CMK (cell line): Measurements from ENCODE around the gene PKIG.
A peak's percentile ranks its signal among the peaks of the same experiment; 100 is the strongest.
"Not testable (repeated sequence)": the region's sequence is repeated elsewhere in the genome, so short reads cannot be mapped to it uniquely, and the experiment has no call there.

Source experiments
- DNase-seq: peaks from one replicate; pipeline ENCODE4 v3.0.0-alpha.2; 2010; ENCODE audit warnings: low read depth

Gene PKIG

DNA sequence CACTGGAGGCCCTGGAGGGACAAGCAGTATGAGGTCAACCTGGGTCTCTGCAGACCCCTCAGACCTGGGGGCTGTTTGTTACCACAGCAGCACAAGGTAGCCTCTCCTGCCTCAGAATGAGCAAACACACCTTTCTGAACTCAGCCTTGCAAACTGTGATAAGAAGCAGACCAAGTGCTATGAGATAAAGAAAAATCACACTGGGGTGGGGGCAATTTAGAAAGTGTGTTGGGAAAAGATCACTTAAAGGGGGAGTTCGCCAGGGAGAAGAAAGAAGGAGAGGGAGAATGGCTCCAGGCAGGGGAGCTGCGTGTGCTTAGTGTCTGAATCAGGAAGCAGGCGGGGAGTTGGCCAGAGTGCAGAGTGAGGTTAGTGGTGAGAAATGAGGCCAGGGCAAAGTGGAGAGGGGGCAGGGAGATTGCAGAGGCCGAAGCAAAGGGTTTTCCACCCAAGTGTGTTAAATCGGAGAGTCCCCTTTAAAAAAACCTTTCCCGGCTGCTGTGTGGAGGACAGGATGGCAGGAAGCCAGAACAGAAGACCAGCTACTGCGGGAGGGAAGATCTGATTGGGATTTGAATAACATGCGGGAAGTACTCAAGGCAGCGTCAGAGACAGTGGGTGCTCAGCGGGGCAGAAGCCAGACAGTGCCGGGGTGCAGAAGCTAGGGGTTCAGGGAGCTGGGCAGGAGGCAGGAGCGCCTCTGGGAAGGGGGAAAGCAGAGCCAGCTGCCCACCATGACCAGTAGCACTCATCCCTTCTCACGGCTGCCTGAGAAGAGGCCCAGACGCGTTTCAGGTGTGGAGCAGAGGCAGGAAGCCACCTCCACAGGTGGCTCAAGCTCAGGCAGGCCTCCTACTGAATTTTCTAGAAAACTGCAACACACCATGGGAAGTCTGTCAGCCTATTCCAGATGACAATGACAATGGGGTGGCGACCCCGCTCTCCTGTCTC is 60.1 kb downstream of the PKIG start:
- peak; percentile 75 for DNase-seq

DNA sequence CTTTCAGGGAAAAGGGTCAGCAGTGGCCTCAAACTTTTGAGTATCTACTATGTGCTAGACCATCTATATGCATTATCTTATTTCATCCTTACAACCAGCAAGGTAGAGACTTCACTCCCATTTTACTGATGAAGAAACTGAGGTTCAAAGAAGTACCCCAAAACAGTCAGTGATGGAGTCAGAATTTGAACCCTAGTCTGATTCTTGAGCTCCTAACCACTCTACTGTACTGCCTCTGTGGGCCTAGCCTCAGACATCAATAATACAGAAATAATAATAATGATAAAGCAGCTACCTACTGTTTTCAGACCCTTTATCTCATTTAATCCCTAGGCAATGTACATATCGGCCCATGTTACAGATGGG is 60.8 kb downstream of the PKIG start:
- DNase-seq: no peak

DNA sequence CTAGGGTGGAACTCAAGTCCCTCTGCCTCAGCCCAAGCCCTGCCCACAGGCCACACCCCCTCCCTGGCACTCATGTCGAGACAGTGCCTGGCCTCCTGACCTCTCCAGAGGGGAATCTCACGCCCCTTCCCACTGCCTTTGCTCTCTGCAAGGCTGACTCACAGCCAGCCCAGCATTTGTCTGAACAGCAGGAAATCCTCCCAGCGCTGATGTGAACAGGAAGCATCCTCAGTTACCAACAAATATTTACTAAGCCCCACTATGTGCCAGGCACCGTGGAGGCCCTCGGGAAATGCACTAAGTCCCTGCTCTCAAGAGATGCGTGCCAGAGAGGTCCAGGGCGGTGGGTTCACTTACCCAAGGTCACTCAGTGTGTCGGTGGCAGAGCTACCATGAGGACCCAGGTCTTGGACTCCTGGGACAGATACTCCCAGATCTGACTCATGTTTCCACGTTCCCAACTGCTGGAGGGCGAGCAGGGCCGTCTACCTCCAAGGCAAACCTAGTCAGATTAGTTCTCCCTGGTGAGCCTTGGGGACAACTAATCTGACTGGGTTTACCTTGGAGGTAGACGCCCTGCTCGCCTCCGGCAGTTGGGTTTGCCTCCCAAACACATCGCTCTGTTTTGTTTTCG is 61.3 kb downstream of the PKIG start:
- no peak for DNase-seq

DNA sequence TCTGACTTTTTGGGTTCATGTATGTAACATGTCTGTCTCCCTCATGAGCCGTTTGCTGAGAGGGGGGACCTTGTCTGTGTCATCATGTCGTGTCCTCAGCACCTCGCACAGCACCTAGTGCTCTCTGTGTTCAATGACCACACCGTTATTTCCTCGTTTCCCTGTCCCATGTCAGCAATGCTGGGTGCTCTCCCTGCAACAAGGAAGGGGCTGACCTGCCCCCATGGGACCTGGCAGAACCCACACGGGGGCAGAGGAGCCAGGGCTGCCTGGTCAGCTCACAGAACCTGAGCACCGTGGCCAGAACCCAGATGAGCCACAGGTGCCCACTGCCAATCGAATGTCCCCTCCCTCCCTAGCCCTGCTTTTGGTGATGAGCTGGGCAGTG is 61.8 kb downstream of the PKIG start:
- no peak for DNase-seq

DNA sequence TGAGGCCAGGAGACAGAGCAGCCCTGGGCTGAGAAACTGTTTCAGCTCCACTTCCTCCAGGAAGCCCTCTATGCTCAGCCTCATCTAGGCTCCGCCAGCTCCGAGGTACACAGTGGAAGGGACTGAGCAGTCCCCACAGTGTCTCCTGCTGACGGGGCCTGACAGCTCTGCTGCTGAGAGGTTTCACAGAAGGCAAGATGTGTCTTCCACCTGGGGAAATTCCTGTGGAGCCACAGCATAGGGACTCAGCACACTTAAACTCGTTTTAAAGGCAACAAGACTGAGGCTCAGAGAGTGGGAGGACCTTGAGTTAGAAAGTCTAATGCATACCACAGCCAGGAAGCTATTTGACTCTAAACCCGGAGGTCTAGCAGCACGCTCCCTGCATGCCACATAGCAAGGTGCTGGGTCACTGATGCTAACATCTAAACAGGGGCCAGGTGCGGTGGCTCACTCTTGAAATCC is 62.3 kb downstream of the PKIG start:
- DNase-seq: no peak

DNA sequence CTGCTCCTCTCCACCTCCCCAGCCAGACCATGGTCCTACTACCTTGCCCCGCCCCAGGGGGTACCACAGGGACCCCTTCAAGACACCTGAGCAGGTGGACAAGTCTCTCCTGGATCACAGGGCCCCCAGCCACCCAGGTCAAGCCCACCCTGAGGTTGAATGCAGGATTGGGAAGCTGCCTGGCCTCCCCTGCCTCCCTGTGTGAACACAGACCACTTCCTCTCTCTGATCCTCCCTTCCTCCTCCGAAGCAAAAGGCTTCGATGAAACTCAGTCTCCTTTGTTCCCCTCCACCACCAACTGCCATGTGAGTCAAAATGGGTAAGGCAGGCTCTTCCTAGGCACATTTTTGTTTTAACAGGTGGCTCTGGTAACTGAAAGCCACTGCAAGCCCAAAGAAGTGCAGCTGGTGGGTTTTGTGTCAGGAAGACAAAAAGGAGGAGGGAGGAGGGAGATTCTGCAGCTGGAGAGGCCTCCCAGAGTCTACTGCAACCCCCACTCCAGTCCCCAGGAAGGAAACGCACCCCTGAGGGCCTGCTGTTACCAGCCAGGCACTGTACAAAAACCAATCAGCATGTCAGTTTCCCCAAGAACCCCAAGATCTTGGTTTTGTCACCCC is 63.8 kb downstream of the PKIG start:
- DNase-seq: no peak

DNA sequence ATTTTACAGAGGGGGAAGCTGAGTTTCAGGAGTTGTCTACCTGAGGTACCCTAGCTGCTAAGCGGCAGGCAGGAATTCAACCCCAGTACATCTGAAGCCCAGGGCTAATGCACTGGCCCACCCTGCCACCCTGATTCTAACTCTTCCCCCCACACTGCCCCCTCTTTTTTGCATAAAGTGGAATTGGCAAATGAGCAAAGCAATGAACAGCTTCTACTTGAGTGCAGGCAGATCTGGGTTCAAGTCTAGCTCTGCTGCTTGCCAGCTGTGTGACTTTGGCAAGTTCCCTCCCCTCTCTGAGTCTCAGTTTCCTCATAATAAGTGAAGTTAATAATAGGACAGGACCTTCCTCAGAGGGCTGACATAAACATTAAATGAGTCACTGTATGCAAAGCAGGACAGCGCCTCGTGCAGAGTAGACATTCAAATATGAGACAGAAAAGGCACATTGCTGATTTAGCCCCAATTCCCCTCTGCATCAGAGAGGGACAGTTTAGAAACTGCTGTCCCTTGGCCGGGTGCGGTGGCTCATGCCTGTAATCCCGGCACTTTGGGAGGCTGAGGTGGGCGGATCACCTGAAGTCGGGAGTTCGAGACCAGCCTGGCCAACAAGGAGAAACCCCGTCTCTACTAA is 64.4 kb downstream of the PKIG start:
- DNase-seq: no peak

DNA sequence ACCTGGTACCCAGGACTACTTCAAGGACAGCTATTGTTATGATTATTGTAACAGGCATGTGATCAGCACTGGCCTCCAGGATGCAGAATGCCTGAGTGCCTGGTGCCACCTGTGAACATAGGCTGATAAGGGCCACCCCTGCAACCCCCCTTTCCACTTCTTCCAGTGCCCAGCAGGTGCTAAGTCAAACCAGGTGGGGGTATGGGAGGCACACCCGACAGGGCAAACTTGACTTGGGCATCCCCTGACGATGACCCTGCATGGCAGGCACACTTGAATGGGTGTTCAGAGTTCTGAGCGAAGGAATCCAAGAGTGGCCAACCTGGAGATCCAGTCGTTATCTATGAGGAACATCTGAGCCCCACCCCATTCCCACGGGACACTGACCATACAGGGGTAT is 65.7 kb downstream of the PKIG start:
- DNase-seq: no peak

DNA sequence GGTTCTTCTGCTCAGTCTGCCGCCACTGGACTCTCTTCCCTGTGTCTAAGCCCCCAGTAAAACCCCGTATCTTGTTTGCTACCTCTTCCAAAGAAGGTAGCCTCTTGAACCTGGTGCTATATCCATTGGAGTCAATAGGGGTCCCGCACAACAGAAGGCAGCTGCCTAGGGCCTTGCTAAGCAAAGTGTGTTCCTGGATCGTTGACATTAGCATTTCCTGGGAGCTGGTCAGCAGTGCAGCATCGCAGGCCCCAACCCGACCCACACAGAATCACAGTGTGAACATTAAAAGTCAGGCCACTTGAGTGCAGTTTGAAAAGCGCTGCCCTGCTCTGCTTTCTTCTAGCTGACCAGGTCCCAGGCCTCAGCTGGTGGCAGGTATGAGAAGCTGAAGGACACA is 66.2 kb downstream of the PKIG start:
- no peak for DNase-seq

DNA sequence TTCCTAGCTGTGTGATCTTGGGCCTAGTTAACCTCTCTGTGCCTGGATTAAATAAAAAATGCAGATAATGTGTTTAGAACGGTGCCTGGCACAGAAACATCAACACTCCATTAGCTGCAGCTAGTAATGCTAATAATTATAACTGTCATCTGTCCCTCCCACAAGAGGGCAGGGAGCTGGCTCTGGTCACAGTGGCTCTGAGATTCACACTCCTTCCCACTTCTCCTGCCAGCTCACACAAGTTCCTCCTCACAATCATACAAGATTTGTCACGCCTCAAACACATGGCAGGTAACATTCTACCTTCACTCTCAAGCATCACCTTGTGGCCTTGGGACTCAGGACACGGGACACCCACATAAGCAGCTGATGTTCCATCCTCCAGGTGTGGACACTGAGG is 66.7 kb downstream of the PKIG start:
- DNase-seq: no peak

DNA sequence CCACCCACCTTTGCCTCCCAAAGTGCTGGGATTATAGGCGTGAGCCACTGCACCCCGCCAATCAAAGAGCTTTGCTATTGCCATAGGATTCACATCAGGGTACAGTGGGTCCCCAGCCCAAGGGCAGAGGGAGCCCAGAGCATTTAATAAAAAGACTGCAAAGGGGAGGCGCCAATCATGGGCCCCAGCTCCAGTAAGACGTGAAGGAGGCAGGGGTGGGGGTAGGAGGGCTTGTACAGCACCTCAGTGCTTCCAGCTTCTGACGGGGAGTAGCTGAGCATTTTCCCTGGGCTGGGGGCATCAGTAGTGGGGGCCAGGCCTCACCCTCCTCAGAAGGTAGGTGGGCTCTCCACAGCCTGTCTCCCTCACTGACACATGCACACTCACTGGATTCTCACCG is 67.6 kb downstream of the PKIG start:
- no peak for DNase-seq

DNA sequence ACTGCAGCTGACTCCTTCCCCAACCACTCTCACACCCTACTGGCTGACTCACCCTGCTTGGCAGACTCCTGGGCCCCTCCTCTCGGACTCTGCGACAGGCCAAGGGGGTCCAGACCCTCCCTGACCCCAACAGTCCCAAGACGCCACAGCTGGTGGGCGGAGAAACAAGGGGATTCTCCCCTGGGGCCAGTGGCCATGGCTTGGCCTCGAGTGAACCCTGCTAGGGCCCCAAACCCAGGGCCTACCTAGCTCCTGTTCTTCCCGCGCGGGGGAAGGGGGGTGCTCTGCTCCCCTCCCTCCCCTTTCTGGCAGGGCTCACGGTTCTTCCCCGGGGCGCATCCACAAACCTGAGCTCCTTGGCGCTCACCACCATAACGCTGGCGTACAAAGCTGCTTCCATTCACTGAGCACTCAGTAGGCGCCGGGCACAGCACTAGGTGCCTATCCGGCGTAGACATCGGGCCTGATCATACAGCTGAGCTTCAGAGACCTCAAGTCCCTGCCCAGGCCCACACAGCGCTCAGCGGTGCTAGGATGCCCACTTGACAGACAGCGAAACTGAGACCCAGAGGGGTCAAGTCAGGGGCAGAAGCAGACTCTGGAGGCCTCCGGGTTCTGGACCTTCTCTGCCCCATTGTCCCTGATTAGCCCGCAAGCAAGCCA is 68.5 kb downstream of the PKIG start:
- no peak for DNase-seq

DNA sequence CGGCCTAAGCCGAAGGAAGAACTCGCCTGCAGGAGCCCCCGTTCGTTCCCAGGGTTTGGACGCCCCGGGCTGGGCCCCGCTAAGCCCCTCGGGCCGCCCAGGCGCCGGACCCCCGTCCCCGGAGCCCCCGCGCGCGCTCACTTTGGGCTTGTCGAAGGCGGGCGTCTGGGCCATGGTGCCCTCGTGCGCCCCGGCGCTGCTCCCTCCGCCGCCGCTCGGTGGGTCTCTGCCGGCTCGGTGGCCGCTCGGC is 69.0 kb downstream of the PKIG start:
- DNase-seq: no peak

DNA sequence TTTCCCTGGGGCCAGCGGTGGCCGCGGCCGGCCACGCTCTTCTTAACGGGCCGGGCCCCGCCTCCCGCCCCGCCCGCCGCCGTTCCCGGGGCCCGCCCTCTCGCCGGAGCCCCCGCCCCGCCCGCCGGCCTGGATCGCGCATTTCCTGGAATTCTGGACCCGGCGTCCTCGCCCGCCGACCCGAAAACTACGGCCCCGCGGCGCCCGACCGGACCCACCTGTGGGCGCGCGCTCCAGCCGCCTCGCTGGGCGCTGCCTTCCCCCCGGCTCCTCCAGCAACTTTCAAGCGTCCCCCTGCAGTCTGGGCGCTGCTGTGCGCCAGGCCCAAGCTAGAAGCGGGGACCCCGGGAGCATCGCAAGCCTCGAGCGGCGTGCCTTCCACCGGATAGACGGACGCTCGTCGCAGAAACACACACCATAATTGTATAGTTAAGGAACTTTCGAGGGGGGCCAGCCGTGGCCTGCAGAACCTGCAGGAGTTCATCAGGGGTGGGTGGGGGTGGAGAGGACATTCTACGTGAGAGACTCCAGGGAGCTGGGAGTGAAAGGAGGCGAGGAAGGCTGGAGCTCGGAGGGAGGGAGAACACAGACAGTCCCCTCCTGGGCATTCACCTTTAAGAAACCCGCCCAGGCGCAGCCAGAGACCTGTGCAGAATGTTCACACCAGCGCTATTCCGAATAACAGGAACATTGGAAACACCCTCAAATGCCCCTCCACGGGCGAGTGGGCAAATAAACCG is 69.5 kb downstream of the PKIG start, which contains the start of gene ADA:
Gene ADA, minus strand, starts transcription at position 16 of the 740 bp plus-strand sequence. CDS start 92 bp downstream, outside the sequence.
- DNase-seq: no peak

DNA sequence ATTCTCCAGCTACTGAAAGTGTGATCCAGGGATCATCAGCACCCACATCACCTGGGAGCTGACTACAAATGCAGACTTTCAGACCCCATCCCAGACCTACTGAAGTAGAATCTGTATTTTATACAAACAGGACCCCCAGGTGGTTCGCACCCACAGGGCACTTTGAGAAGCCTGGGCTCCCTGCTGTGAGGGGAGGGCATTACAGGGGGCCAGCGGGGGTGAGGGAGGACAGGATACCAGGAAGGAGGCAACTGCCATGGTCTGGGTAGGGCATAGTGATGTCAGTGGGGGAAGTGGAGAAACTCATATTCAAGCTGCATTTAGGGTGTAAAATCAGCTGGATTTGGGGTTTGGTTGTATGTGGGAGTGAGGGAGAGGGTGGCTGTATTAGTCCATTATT is 71.2 kb downstream of the PKIG start:
- no peak for DNase-seq

DNA sequence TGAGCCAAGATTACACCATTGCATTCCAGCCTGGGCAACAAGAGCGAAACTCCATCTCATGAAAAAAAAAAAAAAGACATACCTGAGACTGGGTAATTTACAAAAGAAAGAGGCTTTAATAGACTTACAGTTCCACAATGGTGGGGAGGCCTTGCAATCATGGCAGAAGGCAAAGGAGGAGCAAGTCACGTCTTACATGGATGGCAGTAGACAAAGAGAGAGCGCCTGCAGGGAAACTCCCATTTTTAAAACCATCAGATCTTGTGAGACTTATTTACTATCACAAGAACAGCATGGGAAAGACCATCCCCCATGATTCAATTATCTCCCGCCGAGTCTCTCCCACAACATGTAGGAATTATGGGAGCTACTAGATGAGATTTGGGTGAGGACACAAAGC is 71.8 kb downstream of the PKIG start:
- not testable (repeated sequence) for DNase-seq

DNA sequence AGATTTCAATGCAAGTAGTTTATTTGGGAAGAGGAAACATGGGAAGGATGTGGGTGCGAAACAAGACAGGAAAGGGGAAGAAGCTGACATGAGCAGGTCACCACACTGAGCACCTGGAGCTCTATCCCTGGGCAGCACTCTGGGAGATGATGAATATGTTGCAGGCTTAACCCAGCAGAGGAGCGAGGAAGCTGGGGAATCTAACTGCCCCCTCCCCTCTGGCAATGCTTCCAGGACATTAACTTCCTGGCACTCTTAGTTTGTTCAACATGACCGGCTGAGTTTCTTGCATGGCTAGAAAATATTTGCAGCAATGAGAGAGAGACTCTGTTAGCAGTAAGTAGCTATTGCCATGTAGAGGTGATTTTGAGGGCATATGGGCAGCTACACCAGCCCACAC is 74.1 kb downstream of the PKIG start:
- no peak for DNase-seq

DNA sequence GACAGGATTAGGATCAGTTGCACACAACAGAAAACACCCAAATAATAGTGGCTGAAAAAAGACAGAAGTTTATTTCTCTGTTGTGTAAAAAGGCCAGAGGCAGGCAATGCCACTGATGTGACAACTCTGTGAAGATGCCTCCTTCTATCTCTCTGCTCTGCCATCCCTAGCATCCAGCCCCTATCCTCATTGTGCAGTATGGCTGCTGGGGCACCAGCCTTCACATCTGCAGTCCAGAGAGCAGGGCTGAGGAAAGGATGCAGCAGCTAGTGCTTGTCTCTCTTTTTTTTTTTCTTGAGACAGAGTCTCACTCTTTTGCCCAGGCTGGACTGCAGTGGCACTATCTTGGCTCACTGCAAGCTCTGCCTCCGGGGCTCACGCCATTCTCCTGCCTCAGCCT is 75.5 kb downstream of the PKIG start:
- DNase-seq: no peak

DNA sequence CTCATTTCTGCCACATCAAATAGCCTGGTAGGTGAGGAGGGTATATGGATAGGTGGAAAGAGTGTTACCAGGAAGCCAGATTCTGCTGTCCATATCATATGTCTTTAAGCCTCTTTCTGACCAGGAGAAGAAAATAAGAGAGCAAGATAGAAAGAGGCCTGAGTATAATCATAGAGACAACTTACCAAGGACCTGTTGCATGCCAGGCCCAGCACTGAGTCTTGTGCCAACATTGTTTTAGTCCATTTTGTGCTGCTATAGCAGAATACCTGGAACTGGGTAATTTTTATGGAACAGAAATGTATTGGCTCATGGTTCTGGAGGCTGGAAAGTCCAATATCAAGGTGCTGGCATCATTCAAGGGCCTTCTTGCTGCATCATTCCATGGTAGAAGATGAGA is 76.4 kb downstream of the PKIG start:
- no peak for DNase-seq

DNA sequence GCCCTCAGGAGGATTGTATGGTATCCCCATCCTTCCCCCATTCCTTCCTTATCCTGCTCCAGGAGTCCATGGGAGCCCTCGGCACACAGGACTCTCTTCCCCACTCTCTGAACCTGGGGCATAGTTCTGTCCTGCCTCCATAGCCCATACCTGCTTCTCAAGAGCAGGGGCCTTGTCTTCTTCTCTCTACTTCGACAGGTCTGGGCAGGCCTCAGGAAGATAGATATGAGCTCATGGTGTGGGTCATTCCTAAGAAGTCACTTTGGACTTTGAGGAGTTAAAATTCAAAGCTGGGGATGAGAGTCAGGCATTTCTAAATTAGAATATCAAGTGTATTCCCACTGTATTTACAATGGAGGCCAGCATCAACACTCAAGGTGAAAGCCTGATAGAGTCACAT is 77.6 kb downstream of the PKIG start:
- no peak for DNase-seq

DNA sequence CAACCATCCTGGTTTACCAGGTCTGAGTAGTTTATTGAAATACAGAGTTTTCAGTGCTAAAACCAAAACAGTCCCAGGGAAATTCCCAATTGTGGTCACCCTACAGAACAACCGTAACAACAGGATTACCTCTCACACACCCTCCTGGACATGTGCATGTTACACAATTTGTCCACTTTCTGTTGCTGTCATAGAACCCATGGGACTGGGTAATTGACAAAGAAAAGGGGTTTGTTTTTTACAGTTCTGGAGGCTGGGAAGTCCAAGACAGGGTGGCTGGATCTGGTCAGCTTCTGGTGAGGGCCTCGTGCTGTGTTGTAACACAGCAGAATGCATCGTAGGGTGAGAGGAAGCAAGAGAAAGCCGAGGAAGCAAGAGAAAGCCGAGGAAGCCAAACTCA is 78.2 kb downstream of the PKIG start:
- no peak for DNase-seq

DNA sequence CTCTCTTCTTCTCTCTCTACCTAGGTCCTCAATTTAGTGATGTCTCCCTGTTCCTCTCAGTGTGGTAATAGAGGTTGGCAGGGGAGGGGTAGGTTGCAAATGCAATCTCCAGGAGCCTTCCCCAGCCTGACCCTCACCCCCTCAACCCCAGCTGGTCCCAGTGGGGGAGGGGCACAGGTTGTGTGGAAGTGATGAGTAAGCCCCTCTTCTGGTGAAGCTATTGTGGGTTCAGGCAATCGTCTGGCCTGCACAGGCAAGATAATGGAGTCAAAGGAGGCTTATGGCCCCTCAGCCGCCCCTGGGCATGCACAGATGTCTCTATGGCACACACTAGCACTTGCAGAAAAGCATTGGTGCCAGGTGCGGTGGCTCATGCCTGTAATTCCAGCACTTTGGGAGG is 79.9 kb downstream of the PKIG start:
- DNase-seq: no peak
